Gastroesophageal sphincter (tissue), 2 donors: ENCODE data around the gene AMBP.

Experiments used
- EP300 ChIP-seq: sonication (generic); formaldehyde crosslinking; IDR thresholded peaks from one replicate; pipeline ENCODE4 v1.6.1; 2017; ENCODE audit warnings: antibody characterized with exemption, mild to moderate bottlenecking
- POLR2AphosphoS5 ChIP-seq: sonication (generic); formaldehyde crosslinking; IDR thresholded peaks from one replicate; pipeline ENCODE4 v1.6.1; 2017; ENCODE audit warnings: antibody characterized with exemption

GRCh38 chr9:114051281-114051680 is 26.8 kb downstream of the AMBP start:
- no peak for TF ChIP-seq EP300
- TF ChIP-seq POLR2AphosphoS5: no peak
